Breast epithelium (tissue), 3 donors: ENCODE data around the gene PDX1.

Experiments used
- POLR2AphosphoS5 ChIP-seq, 3 donors: sonication (generic); formaldehyde crosslinking; IDR thresholded peaks; one replicate each; pipeline ENCODE4 v1.6.1; 2017; ENCODE audit warnings: antibody characterized with exemption in 3 of 3
- TF ChIP-seq, protein P1 (sequence below), 3 donors: fragments of 450-650 bp; IDR thresholded peaks; one replicate each; pipeline ENCODE4 v1.5.1; 2016 to 2017; ENCODE audit warnings: antibody characterized with exemption in 3 of 3, mild to moderate bottlenecking in 3 of 3, moderate library complexity in 3 of 3

DNA sequence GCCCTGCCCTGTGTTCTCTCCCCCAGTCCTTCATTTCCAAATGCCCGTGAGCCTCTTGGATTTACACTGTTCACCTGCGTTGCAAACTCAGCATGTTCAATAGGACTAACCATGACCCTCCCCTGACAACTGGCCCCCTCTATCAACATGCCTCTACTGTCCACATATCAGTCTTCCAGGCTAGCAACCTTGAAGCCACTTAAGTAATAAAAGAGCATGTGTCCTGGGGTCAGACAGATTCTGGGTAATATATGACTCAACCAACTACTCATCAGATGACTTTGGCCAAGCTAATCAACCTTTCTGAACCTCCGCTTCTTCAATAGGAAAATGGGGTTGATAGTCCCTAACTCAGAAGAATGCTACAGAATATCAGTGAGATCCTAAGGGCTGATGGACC, 15.1 kb upstream of the PDX1 start:
- TF ChIP-seq POLR2AphosphoS5 (IDR thresholded peaks at IDR 0.05): no peak
- TF ChIP-seq, protein P1, sequence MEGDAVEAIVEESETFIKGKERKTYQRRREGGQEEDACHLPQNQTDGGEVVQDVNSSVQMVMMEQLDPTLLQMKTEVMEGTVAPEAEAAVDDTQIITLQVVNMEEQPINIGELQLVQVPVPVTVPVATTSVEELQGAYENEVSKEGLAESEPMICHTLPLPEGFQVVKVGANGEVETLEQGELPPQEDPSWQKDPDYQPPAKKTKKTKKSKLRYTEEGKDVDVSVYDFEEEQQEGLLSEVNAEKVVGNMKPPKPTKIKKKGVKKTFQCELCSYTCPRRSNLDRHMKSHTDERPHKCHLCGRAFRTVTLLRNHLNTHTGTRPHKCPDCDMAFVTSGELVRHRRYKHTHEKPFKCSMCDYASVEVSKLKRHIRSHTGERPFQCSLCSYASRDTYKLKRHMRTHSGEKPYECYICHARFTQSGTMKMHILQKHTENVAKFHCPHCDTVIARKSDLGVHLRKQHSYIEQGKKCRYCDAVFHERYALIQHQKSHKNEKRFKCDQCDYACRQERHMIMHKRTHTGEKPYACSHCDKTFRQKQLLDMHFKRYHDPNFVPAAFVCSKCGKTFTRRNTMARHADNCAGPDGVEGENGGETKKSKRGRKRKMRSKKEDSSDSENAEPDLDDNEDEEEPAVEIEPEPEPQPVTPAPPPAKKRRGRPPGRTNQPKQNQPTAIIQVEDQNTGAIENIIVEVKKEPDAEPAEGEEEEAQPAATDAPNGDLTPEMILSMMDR (IDR thresholded peaks at IDR 0.05): no peak
